Uterus (tissue), 4 donors: Measurements from ENCODE around the gene TEKT3. TPM values are rescaled to one million over a fixed set of nuclear protein-coding genes. Genes with fewer than 3 reads are reported as not detected.
A peak's percentile ranks its signal among the peaks of the same experiment; 100 is the strongest.

Source experiments
- DNase-seq, 2 donors: peaks; one replicate each; pipeline ENCODE4 v3.0.0-alpha.2; 2019 to 2020
- H3K27ac ChIP-seq, 2 donors: fragments of 200-600 bp; sonication (generic); 1 replicate in 1 of 2; 2 replicates in 1 of 2; pipeline ENCODE4 v1.5.1; 2016 to 2018
- H3K27me3 ChIP-seq, 2 donors: fragments of 200-600 bp; sonication (generic); one replicate each; pipeline ENCODE4 v1.5.1; 2018 to 2019; ENCODE audit warnings: control low read depth in 1 of 2
- H3K36me3 ChIP-seq, 2 donors: fragments of 200-600 bp; sonication (generic); one replicate each; pipeline ENCODE4 v1.5.1; 2019; ENCODE audit warnings: control low read depth in 1 of 2
- H3K4me1 ChIP-seq, 2 donors: fragments of 200-600 bp; sonication (generic); one replicate each; pipeline ENCODE4 v1.5.1; 2018 to 2019; ENCODE audit warnings: control low read depth in 1 of 2
- H3K4me3 ChIP-seq, 2 donors: fragments of 200-600 bp; sonication (generic); 1 replicate in 1 of 2; 2 replicates in 1 of 2; pipeline ENCODE4 v1.5.1; 2018 to 2019; ENCODE audit warnings: mild to moderate bottlenecking in 1 of 2
- H3K9me3 ChIP-seq, 2 donors: fragments of 200-600 bp; sonication (generic); one replicate each; pipeline ENCODE4 v1.5.1; 2019; ENCODE audit warnings: control low read depth in 1 of 2
- POLR2A ChIP-seq, 2 donors: fragments of 450-650 bp; IDR thresholded peaks; one replicate each; pipeline ENCODE4 v1.6.1; 2016; ENCODE audit warnings: antibody characterized with exemption in 2 of 2, mild to moderate bottlenecking in 1 of 2, moderate library complexity in 1 of 2
- intact Hi-C: fragments of 100-400 bp; cut with DNase I; formaldehyde crosslinking; loops from one replicate; pipeline ENCODE4 v1.15.1; 2023; ENCODE audit warnings: low total_unique reads
- total RNA-seq, 4 donors: library from RNA; depleted of rRNA in 3 of 4; stranded (reverse); fragments of >200 nt in 3 of 4; gene quantifications; one replicate each; pipeline versions ENCODE4 v1.1.0 to v1.2.4, GENCODE V29; 2014 to 2023
- TF ChIP-seq, protein P1 (sequence below), 4 experiments: fragments of 200-600 bp in 2 of 4; fragments of 450-650 bp in 2 of 4; sonication (generic) in 2 of 4; IDR thresholded peaks; one replicate each; pipeline ENCODE4 v1.5.1; 2016 to 2019; ENCODE audit warnings: antibody characterized with exemption in 4 of 4, mild to moderate bottlenecking in 2 of 4, moderate library complexity in 1 of 4
- donor health status: DM: yes; HTN: yes; CAD: no.

The TEKT3 gene
- total RNA-seq, 4 donors from 2014 or later: 0.51 to 2.6 (median 0.90) TPM; not detected in 1

DNA sequence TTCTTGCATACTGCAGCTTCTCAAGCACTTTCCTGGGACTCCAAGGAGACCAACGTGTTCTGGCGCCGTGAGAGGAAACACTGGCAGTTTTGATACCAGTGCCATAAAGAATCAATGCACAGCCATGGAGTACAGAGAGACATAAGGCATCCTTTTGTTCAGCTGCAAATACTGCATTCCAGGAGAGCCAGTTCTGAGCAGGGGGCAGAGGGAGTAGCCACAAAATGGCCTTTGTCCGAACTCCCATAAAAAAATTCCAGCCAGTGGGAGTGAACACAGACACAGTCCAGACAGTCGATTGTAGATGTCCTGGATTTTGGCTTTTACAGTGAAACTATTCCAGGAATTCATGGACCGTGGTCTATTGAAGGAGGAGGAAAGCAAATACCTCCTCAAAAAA is 36.2 kb upstream of the TEKT3 start:
- no peaks in the 10 kb centered on the region for H3K36me3 ChIP-seq
- H3K27me3 ChIP-seq: no peaks in the 10 kb centered on the region
- DNase-seq: no peak
- H3K4me1 ChIP-seq: no peaks in the 10 kb centered on the region
- intact Hi-C loops: no loop called here
- no peaks in the 10 kb centered on the region for H3K9me3 ChIP-seq
- peak overlapping the region; percentile 26 to 43 for H3K27ac ChIP-seq
- TF ChIP-seq POLR2A (IDR thresholded peaks at IDR 0.05): no peak
- TF ChIP-seq, protein P1, sequence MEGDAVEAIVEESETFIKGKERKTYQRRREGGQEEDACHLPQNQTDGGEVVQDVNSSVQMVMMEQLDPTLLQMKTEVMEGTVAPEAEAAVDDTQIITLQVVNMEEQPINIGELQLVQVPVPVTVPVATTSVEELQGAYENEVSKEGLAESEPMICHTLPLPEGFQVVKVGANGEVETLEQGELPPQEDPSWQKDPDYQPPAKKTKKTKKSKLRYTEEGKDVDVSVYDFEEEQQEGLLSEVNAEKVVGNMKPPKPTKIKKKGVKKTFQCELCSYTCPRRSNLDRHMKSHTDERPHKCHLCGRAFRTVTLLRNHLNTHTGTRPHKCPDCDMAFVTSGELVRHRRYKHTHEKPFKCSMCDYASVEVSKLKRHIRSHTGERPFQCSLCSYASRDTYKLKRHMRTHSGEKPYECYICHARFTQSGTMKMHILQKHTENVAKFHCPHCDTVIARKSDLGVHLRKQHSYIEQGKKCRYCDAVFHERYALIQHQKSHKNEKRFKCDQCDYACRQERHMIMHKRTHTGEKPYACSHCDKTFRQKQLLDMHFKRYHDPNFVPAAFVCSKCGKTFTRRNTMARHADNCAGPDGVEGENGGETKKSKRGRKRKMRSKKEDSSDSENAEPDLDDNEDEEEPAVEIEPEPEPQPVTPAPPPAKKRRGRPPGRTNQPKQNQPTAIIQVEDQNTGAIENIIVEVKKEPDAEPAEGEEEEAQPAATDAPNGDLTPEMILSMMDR (IDR thresholded peaks at IDR 0.05): no peak
- no peak overlapping the region for H3K4me3 ChIP-seq

DNA sequence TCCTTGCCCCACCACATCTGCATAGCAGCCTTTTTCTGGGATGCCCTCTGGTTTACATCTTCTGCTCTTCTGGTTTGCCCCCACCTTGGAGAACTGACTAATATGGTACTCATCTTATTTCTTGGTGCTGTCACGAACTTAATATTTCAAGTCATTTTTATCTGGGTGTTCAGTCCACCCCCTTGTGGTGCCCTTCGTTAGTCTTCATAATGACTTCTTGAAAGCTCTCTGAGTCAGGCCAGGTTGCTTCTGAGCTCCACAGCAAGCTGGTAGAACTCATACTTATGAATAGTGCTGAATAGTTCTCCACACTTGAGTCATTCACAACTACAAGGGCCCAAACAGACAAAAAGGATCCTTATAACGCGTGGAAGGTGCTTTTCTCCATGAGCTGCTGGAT is 35.8 kb upstream of the TEKT3 start:
- no peaks in the 10 kb centered on the region for H3K4me1 ChIP-seq
- TF ChIP-seq, protein P1 (IDR thresholded peaks at IDR 0.05): no peak
- TF ChIP-seq POLR2A (IDR thresholded peaks at IDR 0.05): no peak
- H3K4me3 ChIP-seq: no peak overlapping the region
- H3K27me3 ChIP-seq: no peaks in the 10 kb centered on the region
- peak in 1 of 2 donors; percentile 34 for DNase-seq
- H3K27ac ChIP-seq: peak overlapping the region; percentile 26 to 43
- intact Hi-C loops: no loop called here
- H3K9me3 ChIP-seq: no peaks in the 10 kb centered on the region
- H3K36me3 ChIP-seq: no peaks in the 10 kb centered on the region

DNA sequence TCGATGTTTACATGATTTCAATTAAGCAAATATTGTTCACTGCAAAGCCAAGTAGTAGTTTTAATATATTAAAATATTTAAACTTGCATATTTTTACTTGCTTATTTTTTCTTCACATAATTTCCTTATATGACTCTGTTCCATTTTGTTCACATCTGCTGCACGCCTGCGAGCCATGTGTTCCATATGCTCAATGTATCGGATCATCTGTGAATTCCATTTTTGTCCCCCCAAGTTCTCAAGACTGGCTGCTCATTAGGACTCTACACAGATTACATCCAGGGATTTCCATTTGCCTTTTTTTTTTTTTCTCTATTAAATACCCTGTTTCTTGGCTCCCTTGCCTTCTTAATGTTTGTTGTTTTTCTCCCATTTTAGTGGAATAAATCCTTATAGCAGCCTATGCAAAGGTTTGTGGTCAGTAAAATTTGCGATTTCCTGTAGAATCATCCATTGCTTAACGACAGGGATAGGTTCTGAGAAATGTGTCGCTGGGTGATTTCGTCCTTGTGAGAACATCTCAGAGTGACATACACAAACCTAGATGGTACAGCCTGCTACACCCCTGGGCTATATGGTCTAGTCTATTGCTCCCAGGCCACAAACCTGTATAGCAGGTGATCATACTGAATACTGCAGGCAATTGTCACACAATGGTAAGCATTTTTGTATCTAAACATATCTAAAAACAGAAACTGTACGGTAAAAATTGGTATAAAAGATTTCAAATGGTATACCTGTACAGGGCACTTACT is 30.2 kb upstream of the TEKT3 start:
- no peak overlapping the region for H3K4me3 ChIP-seq
- intact Hi-C loops: no loop called here
- no peaks in the 10 kb centered on the region for H3K27me3 ChIP-seq
- no peak overlapping the region for H3K27ac ChIP-seq
- DNase-seq: no peak
- TF ChIP-seq POLR2A (IDR thresholded peaks at IDR 0.05): no peak
- TF ChIP-seq, protein P1 (IDR thresholded peaks at IDR 0.05): no peak
- no peaks in the 10 kb centered on the region for H3K9me3 ChIP-seq
- no peaks in the 10 kb centered on the region for H3K36me3 ChIP-seq
- no peaks in the 10 kb centered on the region for H3K4me1 ChIP-seq

DNA sequence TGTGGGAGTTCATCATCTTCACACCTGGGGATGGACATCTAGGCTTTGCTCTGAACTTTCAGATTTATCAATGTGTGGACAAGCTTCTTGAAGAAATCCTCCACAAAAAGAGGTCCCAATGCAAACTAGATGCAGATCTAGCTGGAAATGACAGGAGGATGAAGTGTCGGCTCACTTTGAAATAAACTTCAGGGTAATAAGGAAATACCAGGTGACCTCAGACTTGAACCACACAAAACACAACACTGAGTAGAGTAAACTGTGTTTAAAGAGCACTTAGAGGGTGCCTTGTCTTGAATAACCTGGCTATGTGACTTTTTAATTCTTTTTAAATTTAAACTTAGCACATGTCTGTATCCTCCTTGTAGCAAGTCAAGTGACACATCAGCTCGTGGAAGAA is 27.2 kb upstream of the TEKT3 start:
- TF ChIP-seq, protein P1 (IDR thresholded peaks at IDR 0.05): no peak
- TF ChIP-seq POLR2A (IDR thresholded peaks at IDR 0.05): no peak
- no peaks in the 10 kb centered on the region for H3K27me3 ChIP-seq
- H3K27ac ChIP-seq: no peak overlapping the region
- no peak for DNase-seq
- no peaks in the 10 kb centered on the region for H3K9me3 ChIP-seq
- no peaks in the 10 kb centered on the region for H3K36me3 ChIP-seq
- H3K4me1 ChIP-seq: no peaks in the 10 kb centered on the region
- intact Hi-C loops: no loop called here
- no peak overlapping the region for H3K4me3 ChIP-seq

DNA sequence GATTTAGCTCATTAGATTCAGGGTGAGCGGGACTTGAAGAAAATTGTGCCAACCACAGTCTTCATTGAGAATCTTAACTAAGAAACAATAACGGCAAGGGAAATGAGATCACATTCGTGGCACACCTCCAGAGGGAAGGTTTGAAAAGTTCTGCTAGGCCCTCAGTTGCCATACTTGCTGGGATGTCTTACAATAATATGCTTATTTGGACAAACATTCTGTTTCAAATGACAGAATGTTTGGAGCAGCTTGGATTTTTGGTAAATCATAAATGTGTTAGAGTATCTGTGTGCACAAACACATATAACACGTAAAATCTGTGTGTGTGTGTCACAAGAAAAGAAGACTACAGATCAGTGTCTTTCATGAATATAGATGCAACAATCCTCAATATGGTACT is 24.6 kb upstream of the TEKT3 start:
- DNase-seq: no peak
- H3K36me3 ChIP-seq: no peaks in the 10 kb centered on the region
- intact Hi-C loops: no loop called here
- no peak overlapping the region for H3K4me3 ChIP-seq
- no peaks in the 10 kb centered on the region for H3K27me3 ChIP-seq
- no peak for TF ChIP-seq POLR2A (IDR thresholded peaks at IDR 0.05)
- TF ChIP-seq, protein P1 (IDR thresholded peaks at IDR 0.05): no peak
- H3K27ac ChIP-seq: no peak overlapping the region
- no peaks in the 10 kb centered on the region for H3K9me3 ChIP-seq
- no peaks in the 10 kb centered on the region for H3K4me1 ChIP-seq
